Uterus (tissue), 2 donors: ENCODE data around the gene CCDC149.

ENCODE experiments used
- POLR2A ChIP-seq, 2 donors: fragments of 450-650 bp; IDR thresholded peaks; one replicate each; pipeline ENCODE4 v1.6.1; 2016; ENCODE audit warnings: antibody characterized with exemption in 2 of 2, mild to moderate bottlenecking in 1 of 2, moderate library complexity in 1 of 2
- TF ChIP-seq, protein P1 (sequence below), 4 experiments: fragments of 200-600 bp in 2 of 4; fragments of 450-650 bp in 2 of 4; sonication (generic) in 2 of 4; IDR thresholded peaks; one replicate each; pipeline ENCODE4 v1.5.1; 2016 to 2019; ENCODE audit warnings: antibody characterized with exemption in 4 of 4, mild to moderate bottlenecking in 2 of 4, moderate library complexity in 1 of 4

DNA sequence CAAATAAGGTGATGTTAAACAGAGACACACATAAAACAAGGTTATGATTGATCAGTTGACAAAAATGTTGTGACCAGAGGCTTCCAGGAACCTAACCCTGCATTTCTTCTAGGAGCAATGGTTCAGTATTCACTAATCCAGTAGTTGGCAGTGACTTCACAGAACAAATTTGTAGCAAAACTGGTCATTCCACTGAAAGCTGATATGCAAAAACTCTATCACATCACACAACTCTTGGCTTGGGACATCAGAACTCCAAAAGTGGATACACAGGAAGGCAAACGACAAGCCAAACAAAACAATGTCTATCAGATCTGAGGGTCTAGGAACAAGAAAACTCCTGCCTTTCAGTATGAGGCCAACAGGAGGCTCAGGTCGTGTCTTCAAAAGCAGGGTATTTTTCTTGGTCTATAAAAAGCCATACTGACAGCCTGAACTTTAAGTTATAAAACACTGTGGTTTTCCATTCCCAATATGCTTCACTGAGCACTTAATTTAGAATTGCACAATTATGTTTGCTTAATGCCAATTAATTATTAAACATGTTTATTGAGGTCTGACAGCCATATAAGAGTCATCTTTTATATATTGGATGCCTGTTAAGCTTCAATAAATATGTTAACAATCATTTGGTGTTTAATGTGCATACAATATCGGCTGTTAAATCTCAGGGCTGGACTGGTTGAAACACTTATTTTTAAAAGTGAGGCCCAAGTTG, 71.9 kb downstream of the CCDC149 start:
- TF ChIP-seq, protein P1, sequence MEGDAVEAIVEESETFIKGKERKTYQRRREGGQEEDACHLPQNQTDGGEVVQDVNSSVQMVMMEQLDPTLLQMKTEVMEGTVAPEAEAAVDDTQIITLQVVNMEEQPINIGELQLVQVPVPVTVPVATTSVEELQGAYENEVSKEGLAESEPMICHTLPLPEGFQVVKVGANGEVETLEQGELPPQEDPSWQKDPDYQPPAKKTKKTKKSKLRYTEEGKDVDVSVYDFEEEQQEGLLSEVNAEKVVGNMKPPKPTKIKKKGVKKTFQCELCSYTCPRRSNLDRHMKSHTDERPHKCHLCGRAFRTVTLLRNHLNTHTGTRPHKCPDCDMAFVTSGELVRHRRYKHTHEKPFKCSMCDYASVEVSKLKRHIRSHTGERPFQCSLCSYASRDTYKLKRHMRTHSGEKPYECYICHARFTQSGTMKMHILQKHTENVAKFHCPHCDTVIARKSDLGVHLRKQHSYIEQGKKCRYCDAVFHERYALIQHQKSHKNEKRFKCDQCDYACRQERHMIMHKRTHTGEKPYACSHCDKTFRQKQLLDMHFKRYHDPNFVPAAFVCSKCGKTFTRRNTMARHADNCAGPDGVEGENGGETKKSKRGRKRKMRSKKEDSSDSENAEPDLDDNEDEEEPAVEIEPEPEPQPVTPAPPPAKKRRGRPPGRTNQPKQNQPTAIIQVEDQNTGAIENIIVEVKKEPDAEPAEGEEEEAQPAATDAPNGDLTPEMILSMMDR (IDR thresholded peaks at IDR 0.05) = no peak
- no peak for TF ChIP-seq POLR2A (IDR thresholded peaks at IDR 0.05)
